H1 (cell line): ENCODE measurements around the gene USP53. TPM values are rescaled to one million over a fixed set of nuclear protein-coding genes. Genes with fewer than 3 reads are reported as not detected.

ENCODE experiments used
- CTCF ChIA-PET: fragments of 300-600 bp; sonication (Branson Sonifier 250); formaldehyde crosslinking; loops from one replicate; lab custom pipeline; 2021; ENCODE audit not compliant: partially characterized antibody; lab: Charles Lee
- POLR2A ChIA-PET: fragments of 300-600 bp; sonication (Branson Sonifier 250); formaldehyde crosslinking; loops from one replicate; lab custom pipeline; 2021; ENCODE audit warnings: inconsistent platforms; ENCODE audit not compliant: partially characterized antibody; lab: Charles Lee
- DNase-seq, 2 experiments: peaks; one replicate each; pipeline versions ENCODE4 v3.0.0 to v3.0.0-alpha.2; 2010 to 2022; ENCODE audit warnings: low spot score in 2 of 2, low read depth in 1 of 2, mixed read lengths in 1 of 2
- FAIRE-seq: peaks from 2 replicates; lab custom pipeline; 2011; peaks lifted over from hg19 to GRCh38; lab: Jason Lieb, UNC
- H2AFZ ChIP-seq: 2 replicates; pipeline ENCODE4 v1.8.1; 2012; ENCODE audit warnings: low read length, inconsistent platforms
- H2AK5ac ChIP-seq: 2 replicates; pipeline ENCODE4 v1.6.1; 2013; ENCODE audit warnings: low read depth, low read length
- H2BK120ac ChIP-seq: replicated peaks from 2 replicates; pipeline ENCODE3; 2013; ENCODE audit warnings: low read depth, low read length, inconsistent platforms
- H2BK12ac ChIP-seq: 2 replicates; pipeline ENCODE4 v1.6.1; 2013; ENCODE audit warnings: low read depth, low read length
- H2BK15ac ChIP-seq: 2 replicates; pipeline ENCODE4 v1.6.1; 2013; ENCODE audit warnings: low read length
- H2BK20ac ChIP-seq: 2 replicates; pipeline ENCODE4 v1.6.1; 2013; ENCODE audit warnings: low read length
- H2BK5ac ChIP-seq: 2 replicates; pipeline ENCODE4 v1.6.1; 2013; ENCODE audit warnings: low read depth, low read length
- H3K14ac ChIP-seq: 2 replicates; pipeline ENCODE4 v1.6.1; 2013; ENCODE audit warnings: inconsistent platforms; ENCODE audit not compliant: insufficient read length
- H3K18ac ChIP-seq: 2 replicates; pipeline ENCODE4 v1.6.1; 2013; ENCODE audit warnings: low read length; ENCODE audit errors: extremely low read depth
- H3K23ac ChIP-seq: 2 replicates; pipeline ENCODE4 v1.6.1; 2013; ENCODE audit warnings: inconsistent platforms; ENCODE audit not compliant: insufficient read length
- H3K23me2 ChIP-seq: 2 replicates; pipeline ENCODE4 v1.6.1; 2013; ENCODE audit warnings: low read depth, low read length
- H3K27ac ChIP-seq: 2 replicates; pipeline ENCODE4 v1.6.1; 2011; ENCODE audit warnings: low read depth, low read length, inconsistent platforms
- H3K27me3 ChIP-seq, 4 experiments: replicated peaks in 1 of 4; 1 replicate in 1 of 4; 2 replicates in 3 of 4; pipeline versions ENCODE4 v1.6.1 to v1.8.1; 2011 to 2013; ENCODE audit warnings: low read length in 3 of 4, mild to moderate bottlenecking in 3 of 4, inconsistent platforms in 2 of 4, mixed read lengths in 2 of 4, moderate library complexity in 1 of 4; ENCODE audit not compliant: control insufficient read depth in 3 of 4, insufficient read depth in 3 of 4; ENCODE audit errors: extremely low read depth in 1 of 4
- H3K36me3 ChIP-seq, 4 experiments: 2 replicates each; pipeline versions ENCODE4 v1.6.1 to v1.8.1; 2011 to 2013; ENCODE audit warnings: mild to moderate bottlenecking in 4 of 4, low read length in 3 of 4, moderate library complexity in 2 of 4, control low read depth in 1 of 4, inconsistent platforms in 1 of 4; ENCODE audit not compliant: insufficient read depth in 4 of 4, control insufficient read depth in 2 of 4
- H3K4ac ChIP-seq: replicated peaks from 2 replicates; pipeline ENCODE3; 2013; ENCODE audit warnings: low read length, low read depth, mixed read lengths, inconsistent platforms; ENCODE audit not compliant: insufficient read length
- H3K4me1 ChIP-seq, 4 experiments: replicated peaks in 1 of 4; 1 replicate in 1 of 4; 2 replicates in 3 of 4; pipeline versions ENCODE4 v1.6.1 to v1.8.1; 2011 to 2013; ENCODE audit warnings: low read length in 3 of 4, inconsistent platforms in 2 of 4, mixed read lengths in 1 of 4; ENCODE audit not compliant: insufficient read depth in 4 of 4, control insufficient read depth in 3 of 4
- H3K4me2 ChIP-seq, 2 experiments: 2 replicates each; pipeline versions ENCODE4 v1.6.1 to v1.8.1; 2011 to 2013; ENCODE audit warnings: low read depth in 2 of 2, low read length in 2 of 2, control low read depth in 1 of 2, inconsistent platforms in 1 of 2, mild to moderate bottlenecking in 1 of 2; ENCODE audit not compliant: insufficient read depth in 1 of 2
- H3K4me3 ChIP-seq, 4 experiments: fragments of 200-600, 300-600 bp in 1 of 4; sonication (generic), shearing (Covaris generic), sonication (Bioruptor Twin) in 1 of 4; 2 replicates each; pipeline versions ENCODE4 v1.5.1 to v1.8.1; 2011 to 2016; ENCODE audit warnings: low read length in 4 of 4, low read depth in 3 of 4, control low read depth in 2 of 4, inconsistent platforms in 2 of 4, mild to moderate bottlenecking in 2 of 4, mixed read lengths in 1 of 4, moderate library complexity in 1 of 4; ENCODE audit not compliant: insufficient read depth in 2 of 4; ENCODE audit errors: extremely low read depth in 1 of 4
- H3K56ac ChIP-seq: replicated peaks from 2 replicates; pipeline ENCODE3; 2013; ENCODE audit warnings: low read depth, mild to moderate bottlenecking, mixed read lengths, low read length, inconsistent platforms; ENCODE audit not compliant: insufficient read length
- H3K79me1 ChIP-seq: 2 replicates; pipeline ENCODE4 v1.6.1; 2013; ENCODE audit warnings: low read depth, low read length, control low read depth
- H3K79me2 ChIP-seq, 2 experiments: 2 replicates each; pipeline versions ENCODE4 v1.6.1 to v1.8.1; 2012 to 2013; ENCODE audit warnings: low read length in 2 of 2, mild to moderate bottlenecking in 2 of 2, inconsistent platforms in 1 of 2; ENCODE audit not compliant: insufficient read depth in 2 of 2, control insufficient read depth in 1 of 2
- H3K9ac ChIP-seq, 4 experiments: replicated peaks in 1 of 4; 1 replicate in 1 of 4; 2 replicates in 3 of 4; pipeline versions ENCODE4 v1.6.1 to v1.8.1; 2011 to 2013; ENCODE audit warnings: low read depth in 3 of 4, low read length in 3 of 4, control low read depth in 2 of 4, mild to moderate bottlenecking in 2 of 4, moderate library complexity in 2 of 4, inconsistent platforms in 1 of 4; ENCODE audit errors: extremely low read depth in 1 of 4
- H3K9me3 ChIP-seq, 2 experiments: 2 replicates each; pipeline versions ENCODE4 v1.6.1 to v1.8.1; 2012 to 2013; ENCODE audit warnings: mild to moderate bottlenecking in 2 of 2, moderate library complexity in 2 of 2, control low read depth in 1 of 2, inconsistent platforms in 1 of 2, low read depth in 1 of 2, low read length in 1 of 2, mixed read lengths in 1 of 2; ENCODE audit not compliant: insufficient read depth in 2 of 2
- H4K20me1 ChIP-seq, 2 experiments: replicated peaks in 1 of 2; 2 replicates each; pipeline versions ENCODE3 to v1.8.1; 2011 to 2013; ENCODE audit warnings: inconsistent platforms in 2 of 2, low read length in 2 of 2, mild to moderate bottlenecking in 1 of 2; ENCODE audit not compliant: insufficient read depth in 2 of 2, control insufficient read depth in 1 of 2
- H4K5ac ChIP-seq: 2 replicates; pipeline ENCODE4 v1.6.1; 2013; ENCODE audit warnings: low read length, low read depth, mixed read lengths, inconsistent platforms; ENCODE audit not compliant: insufficient read length
- H4K8ac ChIP-seq: 2 replicates; pipeline ENCODE4 v1.8.0; 2013; ENCODE audit warnings: mild to moderate bottlenecking, moderate library complexity, low read length, inconsistent platforms; ENCODE audit not compliant: insufficient read depth; ENCODE audit errors: extremely low read depth
- H4K91ac ChIP-seq: replicated peaks from 2 replicates; pipeline ENCODE3; 2013; ENCODE audit warnings: low read length, mixed read lengths, inconsistent platforms; ENCODE audit not compliant: insufficient read length
- FOSL1 ChIP-seq: IDR thresholded peaks from 2 replicates; pipeline ENCODE4 v1.6.1; 2011; ENCODE audit warnings: mild to moderate bottlenecking, low read depth, low read length, moderate library complexity; ENCODE audit not compliant: insufficient read depth
- YY1 ChIP-seq: IDR thresholded peaks from 2 replicates; pipeline ENCODE4 v1.6.1; 2011; ENCODE audit warnings: low read depth, mild to moderate bottlenecking, low read length
- WGBS, 2 experiments: shearing (Covaris generic) in 1 of 2; methylation state at CpG; one replicate each; pipeline versions ENCODE4 v1.1.6 to v1.1.7; 2013 to 2015; ENCODE audit warnings: low lambda C conversion rate in 2 of 2, mixed read lengths in 2 of 2, inconsistent platforms in 1 of 2, low coverage in 1 of 2, missing lambda C conversion rate in 1 of 2; ENCODE audit not compliant: insufficient replicate concordance in 2 of 2, insufficient coverage in 1 of 2, insufficient read length in 1 of 2; ENCODE audit errors: extremely low coverage in 1 of 2, missing lambda C conversion rate in 1 of 2; 5-methylcytosine and 5-hydroxymethylcytosine counted together
- polyA plus RNA-seq, 7 experiments: library from polyadenylated mRNA; depleted of rRNA in 3 of 7; stranded (reverse) in 5 of 7; unstranded in 2 of 7; fragments of >200 nt in 5 of 7; fragments of 200-250 nt in 2 of 7; gene quantifications; 1 replicate in 5 of 7; 2 replicates in 1 of 7; 4 replicates in 1 of 7; pipeline versions ENCODE4 v1.2.1 to v1.2.3, GENCODE V29; 2011 to 2013; ENCODE audit warnings: missing spikeins in 2 of 7, mixed read lengths in 2 of 7
- total RNA-seq: library from RNA; stranded (reverse); fragmentation: NEBNext Ultra II Directional; extraction: Animal tissue kit (Norgen Biotek cat#: 25700); gene quantifications from 2 replicates; pipeline ENCODE4 v1.2.1, GENCODE V29; 2021
- TF ChIP-seq, protein P1 (sequence below): IDR thresholded peaks from 2 replicates; pipeline ENCODE4 v1.6.1; 2012; ENCODE audit warnings: inconsistent platforms

USP53 gene
- total and polyA plus RNA-seq, 2 of the 8 experiments (the other 6 are each of a cell fraction or from before 2014, with no cell fraction given), result 2.9 to 14.9 TPM

- ChIA-PET POLR2A (interaction anchor here (0.5 to 2.3 kb wide), 5 partner anchors 19 to 311 kb away, joined by 3 to 14 read pairs (median 4); partner anchors contain the start of gene USP53), CTCF (interaction anchor here (0.8 to 4.0 kb wide), 4 partner anchors 87 to 316 kb away, joined by 3 to 12 read pairs (median 7); partner anchors contain the start of gene USP53)
- H3K79me1 ChIP-seq, result peaks cover 8% of the 10 kb centered on the region; the same call in 1 of the 2 replicates
- no peak overlapping the region for H3K4ac ChIP-seq
- H3K14ac ChIP-seq, result no peak overlapping the region
- no peaks in the 10 kb centered on the region for H3K27me3 ChIP-seq
- H3K4me2 ChIP-seq, result peak overlapping the region; percentile 80 to 92
- H2BK15ac ChIP-seq, result no peak overlapping the region
- H2BK12ac ChIP-seq, result no peak overlapping the region
- 30% methylated on average over 9 of the region's 9 CpGs; no CpG with 5 or more reads in 1 of the 2 experiments for WGBS, 2 experiments
- H3K9ac ChIP-seq, result peak overlapping the region in 3 of 4 experiments; percentile 77 to 95 (median 82); a peak in 6 of 7 replicates
- H2BK120ac ChIP-seq, result no peak overlapping the region
- DNase-seq (no peak), FAIRE-seq (no peak)
- peaks cover 2 to 6% (median 3%) of the 10 kb centered on the region in 4 experiments; a peak in 6 of 7 replicates for H3K4me1 ChIP-seq
- TF ChIP-seq FOSL1 (no peak), YY1 (no peak)
- TF ChIP-seq, protein P1, sequence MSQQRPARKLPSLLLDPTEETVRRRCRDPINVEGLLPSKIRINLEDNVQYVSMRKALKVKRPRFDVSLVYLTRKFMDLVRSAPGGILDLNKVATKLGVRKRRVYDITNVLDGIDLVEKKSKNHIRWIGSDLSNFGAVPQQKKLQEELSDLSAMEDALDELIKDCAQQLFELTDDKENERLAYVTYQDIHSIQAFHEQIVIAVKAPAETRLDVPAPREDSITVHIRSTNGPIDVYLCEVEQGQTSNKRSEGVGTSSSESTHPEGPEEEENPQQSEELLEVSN, result no peak
- H3K56ac ChIP-seq, result no peak overlapping the region
- peak overlapping the region; percentile 91 for H2AFZ ChIP-seq
- H3K23me2 ChIP-seq, result peaks cover 11% of the 10 kb centered on the region
- peak overlapping the region; percentile 60; the same call in 1 of the 2 replicates for H4K8ac ChIP-seq
- H3K27ac ChIP-seq, result no peak overlapping the region
- peaks cover 0 to 24% (median 2%) of the 10 kb centered on the region in 4 experiments; a peak in 2 of 8 replicates for H3K36me3 ChIP-seq
- no peak overlapping the region for H3K18ac ChIP-seq
- no peaks in the 10 kb centered on the region for H3K9me3 ChIP-seq
- H4K5ac ChIP-seq, result peak overlapping the region; percentile 9
- H3K23ac ChIP-seq, result no peak overlapping the region
- no peak overlapping the region for H4K91ac ChIP-seq
- 0 out of 2 replicates have a peak overlapping the region, but pooled peaks have one; percentile 95 for H2BK5ac ChIP-seq
- H3K4me3 ChIP-seq, result peak overlapping the region; percentile 85 to 96 (median 90)
- no peaks in the 10 kb centered on the region for H4K20me1 ChIP-seq
- no peak overlapping the region for H2AK5ac ChIP-seq
- no peak overlapping the region for H2BK20ac ChIP-seq
- H3K79me2 ChIP-seq, result peaks cover 3 to 14% of the 10 kb centered on the region in 2 experiments; a peak in 3 of 4 replicates
Measured at GRCh38 chr4:119299741-119300100, 87.2 kb downstream of the USP53 start.
